ENCODE data around the gene GGT5.
"Not testable (repeated sequence)": the region's sequence is repeated elsewhere in the genome, so short reads cannot be mapped to it uniquely, and the experiment has no call there.

Gene GGT5

DNA sequence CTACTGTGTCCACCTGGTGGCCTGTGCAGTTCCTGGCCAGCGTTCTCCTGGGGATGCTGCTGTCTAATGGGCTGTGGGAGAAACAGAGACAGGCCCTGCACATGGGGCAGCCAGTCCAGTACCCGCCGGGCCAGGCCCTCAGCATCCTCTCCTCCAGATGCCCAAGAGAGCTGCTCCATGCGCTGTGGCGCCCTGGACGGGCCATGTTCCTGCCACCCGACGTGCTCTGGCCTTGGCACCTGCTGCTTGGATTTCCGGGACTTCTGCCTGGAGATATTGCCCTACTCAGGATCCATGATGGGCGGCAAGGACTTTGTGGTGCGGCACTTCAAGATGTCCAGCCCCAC, 62.0 kb downstream of the GGT5 start:
- DNase-seq (ENCODE audit: low read depth, low spot score): not testable (repeated sequence)

DNA sequence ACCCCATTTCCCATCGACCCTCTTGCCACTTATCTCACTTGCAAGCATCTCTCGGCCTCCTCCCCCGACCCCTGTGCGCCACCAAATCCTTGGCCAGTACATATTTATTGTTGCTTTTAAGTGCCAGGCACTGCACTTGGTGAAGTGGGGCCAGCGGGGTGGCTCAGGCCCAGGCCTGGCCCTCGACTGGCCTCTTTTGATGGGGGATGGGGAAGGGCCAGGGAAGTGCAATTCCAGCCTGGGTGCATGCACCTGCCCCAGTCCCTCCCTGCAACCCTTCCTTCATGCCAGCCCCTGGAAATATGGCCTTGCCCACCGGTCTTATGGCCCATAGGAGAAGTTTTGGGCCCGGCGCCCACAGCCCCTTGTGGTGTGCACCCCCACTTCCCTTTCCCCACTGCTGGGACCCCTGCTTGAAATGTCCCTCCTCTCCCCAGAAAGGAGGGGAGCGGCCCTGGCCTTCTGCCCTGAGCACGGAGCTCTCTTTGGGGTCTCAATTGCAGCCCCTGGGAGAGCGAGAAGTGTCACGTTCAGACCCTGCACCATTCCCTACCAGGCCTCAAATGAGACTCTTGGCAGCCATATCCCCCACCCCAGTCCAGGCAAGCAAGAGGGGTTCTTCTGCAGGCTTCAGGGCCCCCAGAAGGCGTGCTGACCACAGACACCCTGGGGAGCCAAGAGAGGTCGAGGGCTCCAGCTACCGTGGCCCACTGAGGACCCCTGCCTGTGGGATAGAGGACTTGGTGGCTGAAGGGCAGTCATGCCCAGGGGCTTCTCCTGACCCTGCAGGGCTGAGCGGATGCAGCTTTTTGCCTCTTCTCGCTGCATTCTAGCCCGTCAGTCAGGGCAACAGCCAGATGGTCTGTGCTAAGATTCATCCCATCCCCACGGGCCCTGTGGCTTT, 62.6 kb downstream of the GGT5 start:
- no peak for DNase-seq (ENCODE audit: low read depth, low spot score)

DNA sequence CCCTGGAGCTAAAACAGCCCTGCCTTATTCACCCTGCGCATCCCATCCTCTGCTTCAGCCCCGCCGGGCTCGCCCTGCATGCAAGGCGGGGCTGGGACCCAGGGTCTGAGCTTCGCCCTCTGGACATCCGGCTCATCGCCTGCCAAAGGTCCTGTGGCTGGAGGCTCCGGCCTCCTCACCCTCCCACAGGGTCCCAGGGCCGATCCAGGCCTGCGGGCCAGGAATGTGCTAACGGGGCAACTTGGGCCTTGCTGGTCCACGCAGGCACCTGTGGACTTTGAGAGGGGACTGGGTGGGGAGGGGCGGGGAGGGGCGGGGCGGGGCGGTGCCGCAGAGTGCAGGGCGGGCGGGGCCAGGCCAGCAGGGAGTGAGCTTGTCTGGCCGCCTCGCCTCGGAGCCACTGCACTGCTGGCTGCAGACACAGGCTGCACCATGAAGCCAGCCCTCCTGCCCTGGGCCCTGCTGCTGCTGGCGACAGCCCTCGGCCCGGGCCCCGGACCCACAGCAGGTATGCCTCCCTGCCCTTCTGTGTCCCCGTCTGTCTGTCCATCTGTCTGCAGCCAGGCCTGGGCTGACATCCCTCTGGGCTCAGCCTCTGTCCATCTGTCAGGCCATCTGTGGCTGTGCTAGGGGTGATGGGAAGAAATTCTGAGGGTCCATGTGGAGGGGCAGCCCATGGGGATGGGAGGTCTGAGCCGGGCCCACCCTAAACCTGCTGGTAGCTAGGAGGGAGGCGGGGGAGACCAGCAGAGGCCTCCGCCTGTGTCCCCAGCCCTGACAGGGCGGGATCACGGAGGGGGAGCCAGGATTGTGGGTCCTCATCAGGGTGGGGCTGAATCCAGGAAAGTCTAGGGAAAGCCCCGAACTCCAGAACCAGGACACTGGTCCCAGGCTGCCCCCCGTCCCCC, 63.5 kb downstream of the GGT5 start, which contains the start of gene SUSD2:
SUSD2 (plus strand) TSS at position 400 of the 908 bp plus-strand sequence; CDS start at position 433, 33 bp downstream.
- DNase-seq (ENCODE audit: low read depth, low spot score): no peak

DNA sequence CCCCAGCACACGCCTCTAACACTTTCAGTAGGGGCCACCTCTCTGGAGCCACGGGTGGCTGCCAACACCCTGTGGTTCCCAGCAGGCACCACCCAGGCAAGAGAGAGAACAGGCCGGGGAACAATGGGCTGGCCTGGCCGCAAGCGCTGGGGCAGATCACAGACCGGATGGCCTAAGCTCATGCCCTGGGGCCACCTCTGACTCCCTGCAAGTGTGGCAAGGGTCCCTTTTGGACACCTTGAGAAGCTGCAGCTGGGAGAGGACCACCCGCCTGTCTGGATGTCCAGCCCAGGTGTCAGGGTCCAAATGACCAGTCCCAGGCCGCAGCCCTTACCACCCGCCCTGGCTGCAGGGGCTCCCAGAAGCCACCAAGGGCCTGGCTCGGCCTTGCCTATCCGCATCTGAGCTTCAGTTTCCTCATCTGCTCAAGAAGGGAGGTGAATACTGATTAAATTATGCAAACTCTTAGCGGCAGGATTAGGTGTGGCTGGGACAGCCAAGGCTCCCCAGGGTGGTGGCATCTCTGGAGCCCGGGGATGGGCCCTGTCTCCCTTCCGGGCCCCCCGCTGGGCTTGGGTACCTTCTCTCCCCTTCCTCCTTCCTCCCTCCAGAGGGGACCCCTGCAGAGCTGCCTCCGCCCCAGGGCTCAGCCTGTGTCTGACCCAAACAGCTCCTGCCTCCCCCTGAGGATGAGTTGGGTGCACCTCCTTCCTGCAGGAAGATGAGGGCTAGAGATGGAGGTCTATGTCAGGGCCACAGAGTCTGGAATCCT, 64.4 kb downstream of the GGT5 start:
- no peak for DNase-seq (ENCODE audit: low read depth, low spot score)

DNA sequence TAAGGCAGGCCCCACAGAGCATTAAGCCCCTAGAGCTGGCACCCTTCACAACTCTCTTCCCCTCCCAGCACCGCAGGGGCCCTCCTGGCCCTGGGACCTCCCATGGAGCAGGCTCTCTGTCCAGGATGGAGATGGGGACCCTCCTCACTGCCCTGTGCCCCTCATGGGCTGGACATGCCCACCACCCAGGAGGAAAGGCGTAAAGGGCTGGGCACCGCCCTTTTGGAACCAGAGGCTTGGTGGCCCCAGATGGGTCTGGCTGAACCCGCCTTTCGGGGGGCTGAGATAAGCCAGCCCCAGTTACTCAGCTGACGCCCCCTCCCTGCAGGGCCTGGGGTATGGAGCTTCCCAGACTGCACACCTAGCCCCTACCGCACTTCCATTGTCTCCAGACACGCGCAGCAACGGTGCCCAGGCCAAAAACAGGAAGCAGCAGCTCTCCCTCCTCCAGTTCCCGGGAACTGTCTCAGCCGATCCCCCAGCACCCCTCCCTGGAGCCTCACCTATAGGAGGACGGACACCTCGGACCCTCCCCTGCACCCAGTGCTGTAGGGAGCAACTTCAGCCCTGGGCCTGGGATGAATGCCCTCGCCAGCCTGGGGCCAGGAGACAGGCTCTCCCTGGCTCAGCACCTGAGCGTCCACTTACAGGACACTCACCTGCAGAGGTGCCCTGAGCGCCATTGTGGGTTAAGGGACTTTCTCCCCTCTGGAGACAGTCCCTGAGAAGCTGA, 65.2 kb downstream of the GGT5 start:
- no peak for DNase-seq (ENCODE audit: low read depth, low spot score)

DNA sequence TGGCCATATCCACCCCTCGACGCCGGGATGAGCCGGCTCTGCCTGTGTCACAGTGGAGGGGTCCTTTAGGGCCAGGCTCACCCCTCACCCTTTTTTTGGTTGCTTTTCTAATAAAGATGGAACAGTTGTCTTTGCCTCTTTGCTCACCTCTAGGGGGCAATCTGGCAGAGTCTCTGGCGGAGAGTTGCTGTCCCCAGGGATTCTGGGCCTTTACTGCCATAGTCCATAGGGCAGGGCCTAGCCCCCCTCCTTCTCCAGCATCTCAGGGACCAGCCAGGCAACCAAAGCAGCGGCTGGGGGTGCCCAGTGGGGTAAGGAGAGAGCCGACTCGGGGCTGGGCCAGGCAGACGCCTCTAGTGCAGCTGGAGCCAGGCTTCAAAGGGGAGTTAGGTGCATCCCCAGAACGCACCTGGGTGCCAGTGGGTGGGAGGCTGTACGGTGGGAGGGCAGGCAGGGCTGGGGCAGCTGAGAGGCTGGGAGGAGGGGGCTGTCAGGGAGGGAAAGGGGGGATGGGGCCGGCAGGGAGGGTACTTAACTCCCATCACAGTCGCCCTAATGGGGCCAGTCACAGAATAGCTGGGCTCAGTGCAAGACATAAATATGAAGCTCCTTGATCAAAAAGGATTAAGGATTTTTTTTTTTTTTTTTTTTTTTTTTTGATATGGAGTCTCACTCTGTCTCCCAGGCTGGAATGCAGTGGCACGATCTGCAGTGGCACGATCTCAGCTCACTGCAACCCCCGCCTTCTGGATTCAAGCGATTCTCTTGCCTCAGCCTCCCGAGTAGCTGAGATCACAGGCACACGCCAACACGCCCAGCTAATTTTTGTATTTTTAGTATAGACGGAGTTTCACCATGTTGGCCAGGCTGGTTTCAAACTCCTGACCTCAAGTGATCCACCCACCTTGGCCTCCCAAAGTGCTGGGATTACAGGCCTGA, 66.1 kb downstream of the GGT5 start:
- DNase-seq (ENCODE audit: low read depth, low spot score): no peak

DNA sequence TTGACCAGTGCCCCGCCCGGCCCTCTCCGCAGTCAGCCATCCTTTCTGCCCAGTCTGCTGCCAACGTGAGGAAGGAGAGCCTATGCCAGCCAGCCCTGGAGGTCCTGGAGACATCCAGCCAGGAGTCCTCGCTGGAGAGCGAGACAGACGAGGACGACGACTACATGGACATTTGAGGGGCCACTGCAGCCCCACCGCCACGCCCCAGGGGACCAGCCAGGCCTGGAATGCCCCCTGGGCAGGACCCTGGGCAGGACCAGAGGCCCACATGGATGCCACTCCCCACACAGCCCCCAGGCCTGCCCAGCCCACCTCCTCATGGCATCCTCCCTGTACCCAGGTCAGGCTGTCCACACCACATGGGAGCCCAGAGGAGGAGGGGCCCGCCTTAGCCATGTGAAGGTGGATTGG, 66.9 kb downstream of the GGT5 start:
- DNase-seq (ENCODE audit: low read depth, low spot score): no peak

DNA sequence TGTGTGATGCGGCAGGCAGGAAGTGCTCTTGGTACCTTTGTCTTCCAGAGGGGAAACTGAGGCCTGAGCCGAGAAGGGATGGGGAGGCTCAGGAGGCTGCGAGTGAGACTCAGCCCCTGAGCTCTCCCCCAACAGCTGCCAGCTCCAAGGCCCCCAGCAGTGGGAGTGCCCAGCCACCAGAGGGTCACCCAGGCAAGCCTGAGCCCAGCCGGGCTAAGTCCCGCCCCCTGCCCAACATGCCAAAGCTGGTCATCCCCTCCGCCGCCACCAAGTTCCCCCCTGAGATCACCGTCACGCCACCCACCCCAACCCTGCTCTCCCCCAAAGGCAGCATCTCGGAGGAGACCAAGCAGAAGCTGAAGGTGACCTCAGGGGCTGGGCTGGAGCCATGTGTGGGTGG, 67.4 kb downstream of the GGT5 start:
- DNase-seq (ENCODE audit: low read depth, low spot score): no peak

DNA sequence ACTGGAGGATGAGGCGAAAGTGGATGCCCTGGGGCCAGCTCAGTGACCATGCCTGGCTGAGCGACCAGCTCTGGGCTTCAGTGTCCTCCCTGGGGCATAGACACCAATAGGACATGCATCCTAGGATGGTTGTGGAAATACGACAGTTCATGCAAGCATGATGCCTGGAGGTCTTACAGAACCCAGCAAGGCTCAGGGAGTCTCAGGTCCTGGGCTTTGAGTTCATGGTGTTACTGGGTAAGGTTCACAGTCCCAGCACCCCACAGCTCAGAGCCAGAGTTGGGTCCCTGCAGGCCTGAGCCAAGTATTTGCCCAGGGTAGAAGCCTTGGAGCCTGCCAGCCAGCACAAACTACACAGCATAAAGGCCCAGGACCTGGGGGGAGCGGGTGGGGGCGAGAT, 67.8 kb downstream of the GGT5 start:
- no peak for DNase-seq (ENCODE audit: low read depth, low spot score)

DNA sequence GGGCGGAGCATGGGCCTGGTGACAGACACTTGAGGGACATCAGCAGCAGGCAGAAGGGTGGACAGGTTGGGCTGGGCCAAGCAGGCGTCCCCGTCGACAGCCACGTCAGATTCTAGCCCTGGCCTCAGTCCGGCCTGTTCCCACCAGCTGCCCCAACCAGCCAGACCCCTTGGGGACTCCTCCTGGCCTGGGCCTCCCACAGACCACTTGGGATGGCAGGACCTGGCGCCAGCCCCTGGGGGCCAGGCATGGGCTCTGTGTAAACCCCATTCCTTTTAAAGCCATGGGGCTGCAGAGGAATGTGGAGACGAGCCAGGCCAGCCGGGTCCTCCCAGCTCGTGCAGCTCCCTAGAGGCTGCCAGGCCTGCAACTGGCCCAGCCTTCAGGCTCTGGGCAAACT, 68.3 kb downstream of the GGT5 start:
- no peak for DNase-seq (ENCODE audit: low read depth, low spot score)

DNA sequence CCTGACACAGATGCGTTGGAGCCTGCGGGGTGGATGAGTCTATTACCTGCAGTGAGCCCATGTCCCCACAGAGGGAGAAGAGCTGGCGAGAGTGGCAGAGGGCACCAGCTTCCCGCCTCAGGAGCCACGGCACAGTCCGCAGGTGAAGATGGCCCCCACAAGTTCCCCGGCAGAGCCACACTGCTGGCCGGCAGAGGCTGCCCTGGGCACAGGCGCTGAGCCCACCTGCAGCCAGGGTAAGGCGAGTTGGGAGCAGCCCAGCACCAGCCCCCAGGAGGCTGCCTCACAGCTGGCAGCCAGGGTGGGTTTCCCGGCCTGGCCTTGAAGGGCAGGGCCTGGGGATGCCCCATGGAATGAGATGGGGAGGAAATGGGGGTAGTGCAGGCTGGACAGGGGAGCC, 68.8 kb downstream of the GGT5 start:
- no peak for DNase-seq (ENCODE audit: low read depth, low spot score)

DNA sequence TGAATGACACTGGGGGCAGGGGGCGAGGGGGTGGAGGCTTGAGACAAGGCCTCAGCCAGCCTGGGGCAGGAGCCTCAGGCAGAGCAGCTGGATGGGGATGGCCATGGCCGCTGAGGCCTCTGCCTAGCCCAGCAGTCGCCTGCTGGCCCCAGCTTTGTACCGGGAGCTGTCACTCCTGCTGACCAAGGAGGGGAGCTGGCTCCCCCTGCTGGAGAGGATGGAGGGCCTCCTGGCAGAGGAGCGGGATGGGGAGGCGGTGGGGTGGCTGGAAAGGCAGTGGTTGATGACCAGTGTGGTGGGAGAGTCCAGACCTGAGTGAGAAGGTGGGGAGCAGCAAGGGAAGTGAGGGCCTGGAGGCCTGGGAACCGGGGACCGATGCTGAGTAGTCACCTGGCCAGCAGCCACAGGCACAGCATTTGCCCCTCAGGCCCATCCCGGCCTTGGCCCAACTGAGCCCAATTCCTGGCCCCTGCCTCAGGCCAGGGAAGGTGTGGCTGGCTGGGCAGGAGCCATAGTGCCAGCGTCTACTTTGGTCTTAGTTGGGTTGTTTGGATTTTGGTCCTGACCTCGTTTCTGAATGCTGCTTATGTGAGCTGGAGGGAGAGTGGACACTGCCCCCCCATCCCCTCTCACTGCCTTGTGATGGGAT, 69.6 kb downstream of the GGT5 start:
- no peak for DNase-seq (ENCODE audit: low read depth, low spot score)

DNA sequence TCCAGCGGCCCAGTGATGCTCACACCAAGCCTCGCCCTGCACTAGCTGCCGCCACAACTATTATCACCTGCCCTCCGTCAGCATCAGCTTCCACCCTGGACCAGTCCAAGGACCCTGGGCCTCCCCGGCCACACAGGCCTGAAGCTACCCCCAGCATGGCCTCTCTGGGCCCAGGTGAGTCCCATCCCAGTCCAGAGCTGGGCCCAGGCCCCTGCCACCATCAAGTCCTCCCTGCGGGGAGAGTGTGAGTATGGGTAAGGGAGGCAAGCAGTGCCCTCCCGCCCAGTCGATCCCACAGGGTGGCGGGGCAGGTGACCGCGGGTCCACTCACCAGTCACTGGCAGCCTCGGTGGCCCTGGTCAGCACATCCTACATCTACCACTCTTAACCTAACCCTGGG, 73.1 kb downstream of the GGT5 start:
- no peak for DNase-seq (ENCODE audit: low read depth, low spot score)

DNA sequence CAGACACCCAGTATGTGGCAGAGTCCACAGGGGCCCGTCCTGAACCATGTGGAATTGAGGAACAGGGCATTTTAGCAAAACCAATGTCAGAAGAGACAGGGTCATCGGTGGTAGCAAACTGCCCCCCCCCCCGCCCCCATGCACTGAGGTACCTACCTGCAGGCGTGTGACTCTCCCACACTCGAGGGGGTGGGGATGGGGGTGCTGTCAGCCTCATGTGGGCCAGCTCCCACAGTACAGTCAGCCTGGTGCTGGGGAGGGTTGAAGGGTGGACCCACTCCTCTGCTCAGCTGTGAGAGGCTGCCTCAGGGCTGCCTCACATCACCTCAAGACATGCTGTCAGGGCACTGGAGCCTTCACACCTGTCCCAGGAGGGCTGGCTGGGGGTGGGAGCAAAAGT, 74.2 kb downstream of the GGT5 start:
- DNase-seq (ENCODE audit: low read depth, low spot score): no peak

DNA sequence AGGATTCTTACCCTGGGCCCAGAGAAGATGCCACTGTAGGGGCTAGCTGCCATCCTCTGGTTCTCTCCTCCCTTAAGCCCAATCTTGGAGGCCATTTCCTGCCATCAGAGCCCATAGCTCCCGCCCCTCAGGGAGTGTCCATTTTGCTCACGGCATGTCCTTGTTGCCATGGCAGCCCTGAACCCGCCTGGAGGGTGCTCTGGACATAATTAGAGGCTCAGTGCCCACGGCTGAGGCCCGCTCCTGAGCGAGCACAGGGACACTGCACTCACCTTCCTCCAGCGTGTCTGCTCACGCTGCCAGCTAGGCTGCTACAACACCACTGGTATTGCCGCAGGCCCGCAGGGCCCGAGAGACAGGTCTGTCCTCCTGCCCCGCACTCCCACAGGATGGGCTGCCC, 74.7 kb downstream of the GGT5 start:
- no peak for DNase-seq (ENCODE audit: low read depth, low spot score)
